Camera-type eye (tissue), 1 donor: ENCODE data around the gene ING4. TPM values are rescaled to one million over a fixed set of nuclear protein-coding genes. Genes with fewer than 3 reads are reported as not detected.

Experiments used
- total RNA-seq: library from RNA; depleted of rRNA; stranded (reverse); fragments of >200 nt; gene quantifications from one replicate; pipeline ENCODE4 v1.2.3, GENCODE V29; 2014

ING4 gene
- total RNA-seq = 121 TPM

GRCh38 chr12:6662906-6663742, at the start of gene ING4:
Gene ING4, minus strand, starts transcription at chr12:6663119. Its CDS starts 18 bp downstream, at chr12:6663101.

GRCh38 chr12:6700646-6701051, 37.7 kb upstream of the ING4 start, which contains the start of gene PIANP:
Gene PIANP, minus strand, starts transcription at chr12:6700815. Its CDS starts 2,754 bp downstream, at chr12:6698061.

GRCh38 chr12:6688999-6689882, 26.3 kb upstream of the ING4 start, which contains the start of gene ZNF384:
Gene ZNF384, minus strand, starts transcription at chr12:6689375. Its CDS starts 9,855 bp downstream, at chr12:6679520.

GRCh38 chr12:6647083-6647604, 15.8 kb downstream of the ING4 start, which contains the start of gene ACRBP:
Gene ACRBP, minus strand, starts transcription at chr12:6647432. Its CDS starts 66 bp downstream, at chr12:6647366.

GRCh38 chr12:6635856-6636531, 26.9 kb downstream of the ING4 start, which contains the start of gene LPAR5:
Gene LPAR5, minus strand, starts transcription at chr12:6635959. Its CDS starts 14,711 bp downstream, at chr12:6621248.

Other genes starting within 250 kb of the ING4 start
- gene CD27, start 218.2 kb downstream of the ING4 start, total RNA-seq = not detected
- gene TAPBPL, start 211.1 kb downstream of the ING4 start, total RNA-seq = 15.7 TPM
- gene VAMP1, start 192.4 kb downstream of the ING4 start, total RNA-seq = 11.9 TPM
- gene MRPL51, start 169.9 kb downstream of the ING4 start, total RNA-seq = 35.3 TPM
- 43.5 TPM for gene NCAPD2, start 169.0 kb downstream of the ING4 start, total RNA-seq
- 2,517 TPM for gene GAPDH, start 128.6 kb downstream of the ING4 start, total RNA-seq
- gene IFFO1, start 107.1 kb downstream of the ING4 start, total RNA-seq = 17.6 TPM
- gene NOP2, start 94.8 kb downstream of the ING4 start, total RNA-seq = 20.6 TPM
- gene CHD4, start 55.7 kb downstream of the ING4 start, total RNA-seq = 275 TPM
- gene LPAR5, start 27.2 kb downstream of the ING4 start, total RNA-seq = 0.88 TPM
- gene ACRBP, start 15.7 kb downstream of the ING4 start, total RNA-seq = 0.49 TPM
- 40.8 TPM for gene ZNF384, start 26.3 kb upstream of the ING4 start, total RNA-seq
- 2.2 TPM for gene PIANP, start 37.7 kb upstream of the ING4 start, total RNA-seq
- gene COPS7A, start 60.9 kb upstream of the ING4 start, total RNA-seq = 47.9 TPM
- gene MLF2, start 90.0 kb upstream of the ING4 start, total RNA-seq = 153 TPM
- 186 TPM for gene PTMS, start 103.2 kb upstream of the ING4 start, total RNA-seq
- gene LAG3, start 109.4 kb upstream of the ING4 start, total RNA-seq = 0.60 TPM
- 7.2 TPM for gene CD4, start 126.4 kb upstream of the ING4 start, total RNA-seq
- gene GPR162, start 158.7 kb upstream of the ING4 start, total RNA-seq = 35.4 TPM
- gene P3H3, start 165.3 kb upstream of the ING4 start, total RNA-seq = 97.3 TPM
- 223 TPM for gene GNB3, start 177.8 kb upstream of the ING4 start, total RNA-seq
- gene CDCA3, start 188.2 kb upstream of the ING4 start, total RNA-seq = 6.3 TPM
- 52.8 TPM for gene USP5, start 189.0 kb upstream of the ING4 start, total RNA-seq
- 547 TPM for gene TPI1, start 204.4 kb upstream of the ING4 start, total RNA-seq
- gene SPSB2, start 210.2 kb upstream of the ING4 start, total RNA-seq = 5.1 TPM
- 14.5 TPM for gene LRRC23, start 241.7 kb upstream of the ING4 start, total RNA-seq